Measurements from ENCODE around the gene PMM2.

DNA sequence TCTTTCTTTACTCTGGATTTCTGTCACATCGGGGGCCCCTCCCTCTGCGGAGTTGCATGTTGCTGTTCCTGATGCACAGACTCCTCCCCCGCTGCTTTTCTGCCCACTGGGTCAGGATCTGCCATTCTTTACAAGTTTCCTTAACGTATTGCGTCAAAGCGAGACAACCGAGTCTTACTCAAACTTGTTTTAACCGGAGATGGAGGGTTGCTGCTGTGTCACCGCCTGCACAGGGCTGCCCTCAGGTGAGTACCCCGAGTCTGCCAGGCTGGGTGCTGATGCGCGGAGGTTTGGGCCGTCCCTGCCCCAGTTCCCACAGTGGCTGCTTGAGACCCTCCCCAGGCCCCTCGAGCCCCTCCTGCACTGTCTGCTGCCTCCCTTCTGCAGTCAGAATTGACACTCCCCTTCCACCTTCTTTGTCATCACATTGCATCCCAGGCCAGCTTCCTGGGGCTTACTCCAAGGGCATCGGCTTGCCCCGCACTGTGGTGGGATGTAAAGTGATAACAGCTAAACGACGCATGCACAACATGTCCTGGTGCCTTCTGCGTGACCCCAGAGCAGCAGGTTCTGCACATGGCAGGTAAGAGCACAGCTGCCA is 51.9 kb downstream of the PMM2 start:
- TF ChIP-seq, protein P1, sequence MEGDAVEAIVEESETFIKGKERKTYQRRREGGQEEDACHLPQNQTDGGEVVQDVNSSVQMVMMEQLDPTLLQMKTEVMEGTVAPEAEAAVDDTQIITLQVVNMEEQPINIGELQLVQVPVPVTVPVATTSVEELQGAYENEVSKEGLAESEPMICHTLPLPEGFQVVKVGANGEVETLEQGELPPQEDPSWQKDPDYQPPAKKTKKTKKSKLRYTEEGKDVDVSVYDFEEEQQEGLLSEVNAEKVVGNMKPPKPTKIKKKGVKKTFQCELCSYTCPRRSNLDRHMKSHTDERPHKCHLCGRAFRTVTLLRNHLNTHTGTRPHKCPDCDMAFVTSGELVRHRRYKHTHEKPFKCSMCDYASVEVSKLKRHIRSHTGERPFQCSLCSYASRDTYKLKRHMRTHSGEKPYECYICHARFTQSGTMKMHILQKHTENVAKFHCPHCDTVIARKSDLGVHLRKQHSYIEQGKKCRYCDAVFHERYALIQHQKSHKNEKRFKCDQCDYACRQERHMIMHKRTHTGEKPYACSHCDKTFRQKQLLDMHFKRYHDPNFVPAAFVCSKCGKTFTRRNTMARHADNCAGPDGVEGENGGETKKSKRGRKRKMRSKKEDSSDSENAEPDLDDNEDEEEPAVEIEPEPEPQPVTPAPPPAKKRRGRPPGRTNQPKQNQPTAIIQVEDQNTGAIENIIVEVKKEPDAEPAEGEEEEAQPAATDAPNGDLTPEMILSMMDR (IDR thresholded peaks at IDR 0.05) = no peak
- no peak for TF ChIP-seq EP300 (IDR thresholded peaks at IDR 0.05)
- no peak for TF ChIP-seq POLR2A (IDR thresholded peaks at IDR 0.05)

Measured in gastroesophageal sphincter (tissue), 3 donors.